Mucosa of descending colon (tissue), 3 donors: Measurements from ENCODE around the gene CBR4. TPM values are rescaled to one million over a fixed set of nuclear protein-coding genes. Genes with fewer than 3 reads are reported as not detected.

ENCODE experiments used
- ATAC-seq: fragments of 200-7000 bp; cut with Tn5 transposase; one replicate; pipeline ENCODE4 v1.9.1; 2020; ENCODE audit warnings: mild to moderate bottlenecking, moderate library complexity
- DNase-seq, 3 donors: peaks; one replicate each; pipeline ENCODE4 v3.0.0-alpha.2; 2020
- H3K36me3 ChIP-seq: fragments of 200-600 bp; one replicate; pipeline ENCODE4 v1.8.0; 2021; ENCODE audit warnings: low read depth, mild to moderate bottlenecking
- H3K4me1 ChIP-seq: fragments of 200-600 bp; one replicate; pipeline ENCODE4 v1.8.0; 2021; ENCODE audit warnings: low read depth, mild to moderate bottlenecking
- H3K4me3 ChIP-seq: fragments of 200-600 bp; one replicate; pipeline ENCODE4 v1.8.0; 2021; ENCODE audit warnings: mild to moderate bottlenecking
- H3K9me3 ChIP-seq: fragments of 200-600 bp; one replicate; pipeline ENCODE4 v1.8.0; 2021; ENCODE audit warnings: mild to moderate bottlenecking
- intact Hi-C, 2 donors: fragments of 100-400 bp; cut with DNase I in 1 of 2; cut with micrococcal nuclease in 1 of 2; formaldehyde crosslinking; loops; one replicate each; pipeline versions ENCODE4 v1.11.0 to v1.11.1; 2022; cut with DNase I, micrococcal nuclease
- total RNA-seq, 3 donors: library from RNA; stranded (reverse); fragmentation: NEBNext Ultra II Directional in 2 of 3; extraction: Animal tissue kit (Norgen Biotek cat#: 25700) in 2 of 3; gene quantifications; one replicate each; pipeline versions ENCODE4 v1.2.1 to v1.2.4, GENCODE V29; 2021 to 2023
- TF ChIP-seq, protein P1 (sequence below): fragments of 200-600 bp; IDR thresholded peaks from one replicate; pipeline ENCODE4 v1.8.0; 2022; ENCODE audit warnings: antibody characterized with exemption, mild to moderate bottlenecking
- donor health status: DM: no; HTN: no; CAD: no; lungs with moderate emphysema.
- donor health status: DM: no; HTN: no; CAD: no.
- donor health status: DM: no; HTN: yes; CAD: no.

The CBR4 gene
- total RNA-seq, 3 donors from 2014 or later: 20.9 to 33.6 (median 30.2) TPM

DNA sequence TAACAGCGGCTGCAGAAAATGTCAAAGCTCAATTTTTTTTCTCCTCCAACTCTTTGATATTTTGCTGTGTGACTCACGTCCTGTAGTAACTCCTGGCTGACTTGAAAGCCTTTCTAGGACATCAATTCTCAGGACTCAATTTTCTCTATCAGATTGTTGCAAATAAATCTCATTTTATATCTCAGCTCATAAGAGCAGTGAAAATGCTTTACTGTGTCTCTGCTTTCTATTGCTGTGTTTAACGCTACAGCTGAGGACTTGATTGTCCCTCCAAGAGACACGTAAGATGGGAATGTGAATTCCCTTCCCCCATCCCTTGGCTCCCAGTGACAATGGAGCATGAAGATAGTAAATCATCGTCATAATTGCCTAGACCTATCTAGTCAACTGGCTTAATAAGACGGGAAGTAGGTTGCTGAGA lies 20.5 kb upstream of the CBR4 start:
- intact Hi-C loops: no loop called here
- DNase-seq (no peak), ATAC-seq (no peak)
- TF ChIP-seq, protein P1, sequence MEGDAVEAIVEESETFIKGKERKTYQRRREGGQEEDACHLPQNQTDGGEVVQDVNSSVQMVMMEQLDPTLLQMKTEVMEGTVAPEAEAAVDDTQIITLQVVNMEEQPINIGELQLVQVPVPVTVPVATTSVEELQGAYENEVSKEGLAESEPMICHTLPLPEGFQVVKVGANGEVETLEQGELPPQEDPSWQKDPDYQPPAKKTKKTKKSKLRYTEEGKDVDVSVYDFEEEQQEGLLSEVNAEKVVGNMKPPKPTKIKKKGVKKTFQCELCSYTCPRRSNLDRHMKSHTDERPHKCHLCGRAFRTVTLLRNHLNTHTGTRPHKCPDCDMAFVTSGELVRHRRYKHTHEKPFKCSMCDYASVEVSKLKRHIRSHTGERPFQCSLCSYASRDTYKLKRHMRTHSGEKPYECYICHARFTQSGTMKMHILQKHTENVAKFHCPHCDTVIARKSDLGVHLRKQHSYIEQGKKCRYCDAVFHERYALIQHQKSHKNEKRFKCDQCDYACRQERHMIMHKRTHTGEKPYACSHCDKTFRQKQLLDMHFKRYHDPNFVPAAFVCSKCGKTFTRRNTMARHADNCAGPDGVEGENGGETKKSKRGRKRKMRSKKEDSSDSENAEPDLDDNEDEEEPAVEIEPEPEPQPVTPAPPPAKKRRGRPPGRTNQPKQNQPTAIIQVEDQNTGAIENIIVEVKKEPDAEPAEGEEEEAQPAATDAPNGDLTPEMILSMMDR: no peak
- H3K4me1 ChIP-seq: no peaks in the 10 kb centered on the region
- no peaks in the 10 kb centered on the region for H3K9me3 ChIP-seq
- no peaks in the 10 kb centered on the region for H3K36me3 ChIP-seq
- no peak overlapping the region for H3K4me3 ChIP-seq

DNA sequence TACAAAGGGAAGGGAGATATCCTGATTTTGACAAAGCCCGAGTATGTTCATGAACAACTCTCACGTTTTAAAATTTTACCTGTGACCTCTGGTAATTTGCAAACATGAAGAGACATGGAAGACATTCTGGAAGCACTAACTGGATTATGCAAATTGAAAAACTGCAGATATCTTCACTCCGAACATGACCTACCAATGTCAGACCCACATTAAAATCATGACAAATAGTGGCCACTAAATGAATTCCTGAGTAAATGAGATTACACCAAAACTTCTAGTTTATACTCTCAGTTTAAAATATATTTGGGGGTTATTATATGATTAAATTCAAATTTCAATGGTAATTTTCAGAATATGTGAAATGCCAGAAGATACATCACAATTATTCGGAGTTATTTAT lies 19.9 kb upstream of the CBR4 start:
- ATAC-seq (no peak), DNase-seq (no peak)
- Histone ChIP-seq H3K4me1 (no peaks in the 10 kb centered on the region), H3K4me3 (no peak overlapping the region), H3K9me3 (no peaks in the 10 kb centered on the region), H3K36me3 (no peaks in the 10 kb centered on the region)
- intact Hi-C loops: loop anchor here in 1 of 2 donors (10.0 kb wide), 1 partner anchor 455 kb away; no protein-coding TSS in a partner anchor
- TF ChIP-seq, protein P1: no peak

DNA sequence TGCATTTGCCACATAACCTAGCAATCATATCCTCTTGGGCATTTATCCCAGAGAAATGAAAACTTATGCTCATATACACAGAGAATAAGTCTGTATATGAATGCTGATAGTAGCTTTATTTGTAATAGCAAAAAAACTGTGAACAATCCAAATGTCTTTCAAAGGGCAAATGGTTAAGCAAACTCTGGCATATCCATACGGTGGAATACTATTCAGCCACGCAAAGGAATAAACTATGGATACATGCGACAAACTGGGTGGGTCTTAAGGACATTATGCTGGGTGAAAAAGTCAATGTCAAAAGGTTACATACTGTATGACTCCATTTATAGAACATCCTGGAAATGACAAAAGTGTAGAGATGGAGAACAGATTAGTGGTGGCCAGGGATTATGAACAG lies 17.6 kb upstream of the CBR4 start:
- no peak for ATAC-seq
- no peak overlapping the region for H3K4me3 ChIP-seq
- TF ChIP-seq, protein P1: no peak
- DNase-seq: no peak
- H3K4me1 ChIP-seq: no peaks in the 10 kb centered on the region
- intact Hi-C loops: loop anchor here in 1 of 2 donors (10.0 kb wide), 1 partner anchor 457 kb away; no protein-coding TSS in a partner anchor
- no peaks in the 10 kb centered on the region for H3K36me3 ChIP-seq
- H3K9me3 ChIP-seq: no peaks in the 10 kb centered on the region

DNA sequence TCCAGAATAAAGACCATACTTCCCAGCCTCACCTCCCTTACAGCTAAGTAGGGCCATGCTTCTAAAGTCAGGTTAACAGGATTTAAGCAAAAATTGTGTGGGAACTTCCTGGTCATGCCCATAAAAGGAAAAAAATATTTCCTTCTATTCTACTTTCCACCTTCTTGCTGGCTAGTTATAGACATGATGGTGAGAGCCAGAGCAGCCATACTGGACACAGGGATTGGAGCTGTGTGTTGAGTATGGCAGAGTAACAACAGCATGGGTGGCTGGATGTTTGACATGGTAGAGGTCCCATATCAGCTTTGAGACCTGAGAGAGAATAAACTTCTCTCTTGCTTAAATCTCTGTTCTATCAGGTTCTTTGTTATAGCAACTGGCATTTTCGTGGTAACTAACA lies 15.1 kb upstream of the CBR4 start:
- no peaks in the 10 kb centered on the region for H3K36me3 ChIP-seq
- no peaks in the 10 kb centered on the region for H3K9me3 ChIP-seq
- no peak overlapping the region for H3K4me3 ChIP-seq
- TF ChIP-seq, protein P1: no peak
- H3K4me1 ChIP-seq: no peaks in the 10 kb centered on the region
- DNase-seq: no peak
- intact Hi-C loops: loop anchor here in 1 of 2 donors (10.0 kb wide), 1 partner anchor 460 kb away; no protein-coding TSS in a partner anchor
- ATAC-seq: no peak

DNA sequence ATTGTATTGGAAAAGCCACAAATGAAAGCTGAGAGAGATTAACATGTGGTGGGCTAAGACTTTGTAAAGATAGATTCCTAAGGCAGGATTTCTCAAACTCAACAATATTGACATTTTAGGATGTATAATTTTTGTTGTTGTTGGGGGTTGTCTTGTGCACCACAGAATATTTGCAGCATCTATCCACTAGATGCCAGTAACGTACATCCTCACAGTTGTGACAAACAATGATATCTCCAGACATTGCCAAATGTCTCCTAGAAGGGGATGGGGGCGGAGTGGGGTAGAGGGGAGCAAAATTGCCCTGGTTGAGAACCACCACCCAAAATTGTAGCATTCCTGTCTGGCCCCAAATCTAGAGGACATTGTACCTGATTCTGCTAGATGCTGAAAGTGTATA lies 14.7 kb upstream of the CBR4 start:
- TF ChIP-seq, protein P1: no peak
- Histone ChIP-seq H3K36me3 (no peaks in the 10 kb centered on the region), H3K4me3 (no peak overlapping the region), H3K4me1 (no peaks in the 10 kb centered on the region), H3K9me3 (no peaks in the 10 kb centered on the region)
- peak in 1 of 3 donors; percentile 55 for DNase-seq
- peak; percentile 75 for ATAC-seq
- intact Hi-C loops: loop anchor here in 1 of 2 donors (10.0 kb wide), 1 partner anchor 460 kb away; no protein-coding TSS in a partner anchor

DNA sequence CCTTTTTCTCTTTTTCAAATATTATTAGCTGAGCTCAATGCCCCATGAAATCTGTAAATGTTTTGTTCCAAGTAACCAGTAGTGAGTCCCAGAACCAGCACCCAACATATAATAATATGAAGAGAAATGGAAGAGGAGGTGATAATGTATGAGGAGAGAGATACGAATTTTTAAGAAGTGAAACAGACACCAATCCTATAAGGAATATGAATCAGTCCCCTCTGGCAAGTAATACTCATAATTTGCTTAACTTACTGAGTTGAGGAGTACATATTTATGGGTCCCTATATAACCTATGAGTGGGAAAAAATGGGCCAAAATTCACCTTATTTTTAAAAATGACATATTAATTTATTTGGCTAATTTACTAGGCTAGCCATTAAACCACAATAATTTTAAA lies 8.4 kb upstream of the CBR4 start:
- TF ChIP-seq, protein P1: no peak
- Histone ChIP-seq H3K4me1 (peaks cover 10% of the 10 kb centered on the region), H3K4me3 (no peak overlapping the region), H3K36me3 (no peaks in the 10 kb centered on the region), H3K9me3 (no peaks in the 10 kb centered on the region)
- intact Hi-C loops: no loop called here
- ATAC-seq: no peak
- no peak for DNase-seq
